Astrocyte of the spinal cord (primary cell): ENCODE data around the gene TOP3A.

ENCODE experiments used
- DNase-seq: peaks from one replicate; pipeline ENCODE4 v3.0.0; 2011; ENCODE audit warnings: low read depth, low spot score
- H3K4me3 ChIP-seq: 2 replicates; pipeline ENCODE4 v1.5.1; 2011; ENCODE audit warnings: low read depth, mild to moderate bottlenecking, low read length, moderate library complexity
- CTCF ChIP-seq: IDR thresholded peaks from 2 replicates; pipeline ENCODE4 v1.5.1; 2012; ENCODE audit warnings: low read depth, mild to moderate bottlenecking, low read length, inconsistent platforms
- in situ Hi-C: cut with HindIII; loops from 2 replicates; pipeline ENCODE4 v1.10.0; 2017; ENCODE audit warnings: low sequenced_read_pairs

TOP3A gene

GRCh38 chr17:18246109-18246725 is 68.6 kb downstream of the TOP3A start:
- in situ Hi-C loops = no loop called here
- H3K4me3 ChIP-seq = no peak overlapping the region
- no peak for TF ChIP-seq CTCF
- DNase-seq = no peak

GRCh38 chr17:18245038-18245776 is 69.6 kb downstream of the TOP3A start:
- no peak for TF ChIP-seq CTCF
- H3K4me3 ChIP-seq = no peak overlapping the region
- in situ Hi-C loops = no loop called here
- no peak for DNase-seq

DNA sequence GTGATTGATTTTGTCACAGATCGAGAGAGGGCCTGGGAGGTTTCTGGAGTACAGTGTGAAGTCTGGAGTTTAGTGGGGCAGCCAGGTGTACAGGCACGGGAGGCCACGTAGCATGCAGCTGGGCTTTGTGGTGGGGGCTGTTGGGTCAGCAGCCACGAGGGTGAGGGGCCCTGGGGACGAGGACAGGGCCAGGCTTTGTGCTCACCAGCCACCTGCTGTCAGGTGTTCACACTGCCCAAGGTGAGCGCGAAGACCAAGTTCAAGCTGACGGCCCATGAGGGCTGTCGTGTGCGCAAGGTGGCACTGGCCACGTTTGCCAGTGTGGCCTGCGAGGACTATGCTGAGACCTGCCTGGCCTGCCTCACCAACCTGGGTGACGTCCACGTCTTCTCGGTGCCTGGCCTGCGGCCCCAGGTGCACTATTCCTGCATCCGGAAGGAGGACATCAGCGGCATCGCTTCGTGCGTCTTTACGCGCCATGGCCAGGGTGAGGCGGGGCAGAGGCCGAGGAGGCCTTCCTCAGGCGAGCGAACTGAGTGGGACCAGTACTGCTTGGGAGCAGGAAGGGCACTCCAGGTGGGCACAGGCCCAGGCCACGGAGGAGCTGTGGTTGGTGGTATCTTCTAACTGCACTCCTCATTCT is 73.4 kb downstream of the TOP3A start:
- in situ Hi-C loops = no loop called here
- TF ChIP-seq CTCF = no peak
- no peak overlapping the region for H3K4me3 ChIP-seq
- DNase-seq = no peak

DNA sequence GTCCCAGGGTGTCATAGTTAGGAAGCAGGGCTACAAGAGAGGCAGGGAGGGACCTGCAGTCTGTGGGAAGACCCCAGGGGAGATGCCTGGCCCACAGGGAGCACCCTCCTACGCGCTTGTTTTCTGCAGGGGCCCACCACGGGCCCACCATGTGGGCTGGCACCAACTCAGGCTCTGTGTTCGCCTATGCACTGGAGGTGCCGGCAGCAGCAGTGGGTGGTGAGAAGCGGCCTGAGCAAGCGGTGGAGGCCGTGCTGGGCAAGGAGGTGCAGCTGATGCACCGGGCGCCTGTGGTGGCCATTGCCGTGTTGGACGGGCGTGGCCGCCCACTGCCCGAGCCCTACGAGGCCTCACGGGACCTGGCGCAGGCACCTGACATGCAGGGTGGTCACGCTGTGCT is 74.3 kb downstream of the TOP3A start:
- DNase-seq = no peak
- H3K4me3 ChIP-seq = no peak overlapping the region
- in situ Hi-C loops = no loop called here
- no peak for TF ChIP-seq CTCF

DNA sequence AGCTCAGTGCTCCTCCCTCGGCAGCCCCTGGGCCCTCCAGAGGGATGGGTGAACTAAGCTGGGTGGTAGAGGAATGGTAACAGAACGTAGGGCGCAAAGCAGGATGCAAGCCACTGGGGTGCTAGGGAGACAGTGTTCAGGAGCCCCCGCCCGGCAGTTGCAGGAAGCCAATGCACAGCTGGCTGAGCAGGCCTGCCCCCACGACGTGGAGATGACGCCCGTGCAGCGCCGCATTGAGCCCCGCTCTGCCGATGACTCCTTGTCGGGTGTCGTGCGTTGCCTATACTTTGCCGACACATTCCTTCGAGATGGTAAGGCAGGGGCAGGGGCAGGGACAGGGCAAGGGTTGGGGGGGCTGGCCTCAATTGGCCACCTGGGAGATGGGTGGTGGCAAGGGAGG is 76.5 kb downstream of the TOP3A start:
- no peak overlapping the region for H3K4me3 ChIP-seq
- TF ChIP-seq CTCF = no peak
- in situ Hi-C loops = no loop called here
- no peak for DNase-seq

DNA sequence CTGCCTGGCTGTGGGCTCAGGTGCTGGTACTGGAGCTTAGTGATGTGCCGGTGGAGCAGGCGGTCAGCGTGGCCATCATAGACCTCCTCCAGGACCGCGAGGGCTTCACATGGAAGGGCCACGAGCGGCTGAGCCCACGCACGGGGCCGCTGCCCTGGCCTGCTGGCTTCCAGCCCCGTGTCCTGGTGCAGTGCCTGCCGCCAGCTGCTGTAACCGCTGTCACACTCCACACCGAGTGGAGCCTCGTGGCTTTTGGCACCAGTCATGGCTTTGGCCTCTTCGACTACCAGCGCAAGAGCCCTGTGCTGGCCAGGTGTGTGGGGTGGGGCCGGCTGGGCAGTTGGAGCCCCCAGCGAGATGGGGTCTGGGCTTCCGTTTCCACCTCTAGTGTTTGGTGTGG is 77.3 kb downstream of the TOP3A start:
- in situ Hi-C loops = no loop called here
- DNase-seq = no peak
- TF ChIP-seq CTCF = no peak
- no peak overlapping the region for H3K4me3 ChIP-seq
